ENCODE results near the gene ORC5. TPM values are rescaled to one million over a fixed set of nuclear protein-coding genes. Genes with fewer than 3 reads are reported as not detected.

ORC5 gene
- polyA plus RNA-seq, 2 of the 4 experiments (the other 2 are of a cell fraction), result 17.8 to 28.4 TPM

- TF ChIP-seq HDAC2 (IDR thresholded peaks at IDR 0.05), result no peak
- no peak for TF ChIP-seq RAD21 (conservative IDR thresholded peaks at IDR 0.05 in 1 of 2, IDR thresholded peaks at IDR 0.05 in 1 of 2)
- no peak for TF ChIP-seq ZFP36 (IDR thresholded peaks at IDR 0.05; ENCODE audit: borderline replicate concordance, partially characterized antibody)
- TF ChIP-seq HEYL (CRISPR knock-in tag; IDR thresholded peaks at IDR 0.05), result no peak
- no peak for TF ChIP-seq ZC3H11A (IDR thresholded peaks at IDR 0.05)
- no peak for TF ChIP-seq NFE2L2 (conservative IDR thresholded peaks at IDR 0.05; ENCODE audit: low read length)
- no peak for TF ChIP-seq KDM1A (IDR thresholded peaks at IDR 0.05; ENCODE audit: low read depth)
- TF ChIP-seq HOXB13 (CRISPR knock-in tag; IDR thresholded peaks at IDR 0.05; ENCODE audit: low read depth), result no peak
- no peak for TF ChIP-seq CBX8 (IDR thresholded peaks at IDR 0.05)
- no peak for TF ChIP-seq KDM5A (IDR thresholded peaks at IDR 0.05)
- no peak for TF ChIP-seq ZSCAN20 (CRISPR knock-in tag; IDR thresholded peaks at IDR 0.05)
- TF ChIP-seq EHF (CRISPR knock-in tag; IDR thresholded peaks at IDR 0.05), result no peak
- TF ChIP-seq NPAS2 (CRISPR knock-in tag; IDR thresholded peaks at IDR 0.05; ENCODE audit: borderline replicate concordance), result no peak
- no peak for TF ChIP-seq PHF8 (IDR thresholded peaks at IDR 0.05; ENCODE audit: borderline replicate concordance, low read depth)
- TF ChIP-seq RARB (CRISPR knock-in tag; IDR thresholded peaks at IDR 0.05), result no peak
- no peak for TF ChIP-seq REST (IDR thresholded peaks at IDR 0.05)
- no peak for TF ChIP-seq EHMT2 (IDR thresholded peaks at IDR 0.05; ENCODE audit: low read depth)
- no peak for TF ChIP-seq BHLHE40 (IDR thresholded peaks at IDR 0.05; ENCODE audit: low read depth, low read length)
- TF ChIP-seq MAX (IDR thresholded peaks at IDR 0.05), result no peak
- no peak for TF ChIP-seq JUNB (IDR thresholded peaks at IDR 0.05)
- Histone ChIP-seq H3K4me3 (no peak overlapping the region), H3K9me3 (no peaks in the 10 kb centered on the region), H3K27ac (no peak overlapping the region), H3K4me2 (no peak overlapping the region), H3K4me1 (no peaks in the 10 kb centered on the region)
- ChIA-PET CTCF (interaction anchor here (0.8 to 1.5 kb wide), 4 partner anchors 9 to 725 kb away, joined by 3 read pairs; no protein-coding TSS in a partner anchor), POLR2A (no interaction called here)
- FAIRE-seq (no peak), ATAC-seq (no peak), DNase-seq (ENCODE audit: low read depth in 1 of 2, low spot score in 1 of 2) (no peak)
- 91% methylated on average over 10 of the region's 10 CpGs for WGBS (ENCODE audit: missing lambda C conversion rate)
Measured at GRCh38 chr7:104137511-104137910, 70.3 kb downstream of the ORC5 start.

- Histone ChIP-seq H3K9me3 (no peaks in the 10 kb centered on the region), H3K4me2 (no peak overlapping the region), H3K27ac (no peak overlapping the region), H3K4me3 (no peak overlapping the region), H3K4me1 (no peaks in the 10 kb centered on the region)
- POLR2A ChIA-PET, result no interaction called here
- CTCF ChIA-PET, result interaction anchor here (0.8 to 1.5 kb wide), 3 partner anchors 19 to 724 kb away, joined by 3 read pairs; no protein-coding TSS in a partner anchor
- WGBS (ENCODE audit: missing lambda C conversion rate), result 70% methylated on average over 3 of the region's 3 CpGs
- no peak for TF ChIP-seq KDM5A (IDR thresholded peaks at IDR 0.05)
- TF ChIP-seq HEYL (CRISPR knock-in tag; IDR thresholded peaks at IDR 0.05), result no peak
- TF ChIP-seq NPAS2 (CRISPR knock-in tag; IDR thresholded peaks at IDR 0.05; ENCODE audit: borderline replicate concordance), result no peak
- no peak for TF ChIP-seq HMGXB4 (CRISPR knock-in tag; IDR thresholded peaks at IDR 0.05; ENCODE audit: borderline replicate concordance)
- TF ChIP-seq HOXB13 (CRISPR knock-in tag; IDR thresholded peaks at IDR 0.05; ENCODE audit: low read depth), result no peak
- no peak for TF ChIP-seq HDAC2 (IDR thresholded peaks at IDR 0.05)
- TF ChIP-seq MAX (IDR thresholded peaks at IDR 0.05), result no peak
- no peak for TF ChIP-seq CEBPB (IDR thresholded peaks at IDR 0.05)
- no peak for TF ChIP-seq MAZ (IDR thresholded peaks at IDR 0.05; ENCODE audit: borderline replicate concordance, low read depth, low read length)
- no peak for TF ChIP-seq NR3C1 (IDR thresholded peaks at IDR 0.05)
- TF ChIP-seq KDM1A (IDR thresholded peaks at IDR 0.05; ENCODE audit: low read depth), result no peak
- no peak for TF ChIP-seq E2F6 (IDR thresholded peaks at IDR 0.05; ENCODE audit: borderline replicate concordance, low read depth)
- no peak for TF ChIP-seq ZC3H11A (IDR thresholded peaks at IDR 0.05)
- no peak for TF ChIP-seq RNF2 (IDR thresholded peaks at IDR 0.05; ENCODE audit: borderline replicate concordance, low read depth)
- no peak for TF ChIP-seq CTCF (IDR thresholded peaks at IDR 0.05)
- no peak for TF ChIP-seq BHLHE40 (IDR thresholded peaks at IDR 0.05; ENCODE audit: low read depth, low read length)
- FAIRE-seq (no peak), ATAC-seq (no peak), DNase-seq (ENCODE audit: low read depth in 1 of 2, low spot score in 1 of 2) (no peak)
Measured at GRCh38 chr7:104136981-104137380, 70.8 kb downstream of the ORC5 start.
